Prostate gland (tissue), 2 donors: Measurements from ENCODE around the gene MAGI2.

Experiments
- POLR2AphosphoS5 ChIP-seq: sonication (generic); formaldehyde crosslinking; IDR thresholded peaks from one replicate; pipeline ENCODE4 v1.6.1; 2017; ENCODE audit warnings: antibody characterized with exemption
- TF ChIP-seq, protein P1 (sequence below), 4 experiments: fragments of 200-600 bp in 2 of 4; fragments of 450-650 bp in 2 of 4; sonication (generic) in 2 of 4; IDR thresholded peaks; 1 replicate in 3 of 4; 2 replicates in 1 of 4; pipeline ENCODE4 v1.5.1; 2016 to 2019; ENCODE audit warnings: antibody characterized with exemption in 4 of 4, mild to moderate bottlenecking in 2 of 4, moderate library complexity in 2 of 4

- TF ChIP-seq, protein P1, sequence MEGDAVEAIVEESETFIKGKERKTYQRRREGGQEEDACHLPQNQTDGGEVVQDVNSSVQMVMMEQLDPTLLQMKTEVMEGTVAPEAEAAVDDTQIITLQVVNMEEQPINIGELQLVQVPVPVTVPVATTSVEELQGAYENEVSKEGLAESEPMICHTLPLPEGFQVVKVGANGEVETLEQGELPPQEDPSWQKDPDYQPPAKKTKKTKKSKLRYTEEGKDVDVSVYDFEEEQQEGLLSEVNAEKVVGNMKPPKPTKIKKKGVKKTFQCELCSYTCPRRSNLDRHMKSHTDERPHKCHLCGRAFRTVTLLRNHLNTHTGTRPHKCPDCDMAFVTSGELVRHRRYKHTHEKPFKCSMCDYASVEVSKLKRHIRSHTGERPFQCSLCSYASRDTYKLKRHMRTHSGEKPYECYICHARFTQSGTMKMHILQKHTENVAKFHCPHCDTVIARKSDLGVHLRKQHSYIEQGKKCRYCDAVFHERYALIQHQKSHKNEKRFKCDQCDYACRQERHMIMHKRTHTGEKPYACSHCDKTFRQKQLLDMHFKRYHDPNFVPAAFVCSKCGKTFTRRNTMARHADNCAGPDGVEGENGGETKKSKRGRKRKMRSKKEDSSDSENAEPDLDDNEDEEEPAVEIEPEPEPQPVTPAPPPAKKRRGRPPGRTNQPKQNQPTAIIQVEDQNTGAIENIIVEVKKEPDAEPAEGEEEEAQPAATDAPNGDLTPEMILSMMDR (IDR thresholded peaks at IDR 0.05) = no peak
- no peak for TF ChIP-seq POLR2AphosphoS5
Measured at GRCh38 chr7:78299088-78299487, 1154.4 kb downstream of the MAGI2 start.
